Hepatocyte (in vitro differentiated cells): Measurements from ENCODE around the gene HBG1. TPM values are rescaled to one million over a fixed set of nuclear protein-coding genes. Genes with fewer than 3 reads are reported as not detected.
"Not testable (repeated sequence)": the region's sequence is repeated elsewhere in the genome, so short reads cannot be mapped to it uniquely, and the experiment has no call there.

Experiments used
- DNase-seq: peaks from one replicate; pipeline ENCODE4 v3.0.0-alpha.2; 2016; ENCODE audit warnings: low spot score
- H2AFZ ChIP-seq: fragments of 200-600 bp; sonication (generic); 2 replicates; pipeline ENCODE4 v1.6.0; 2016; ENCODE audit warnings: antibody characterized with exemption, mild to moderate bottlenecking
- H3K27ac ChIP-seq: fragments of 200-600 bp; sonication (generic); 2 replicates; pipeline ENCODE4 v1.5.1; 2016; ENCODE audit warnings: mild to moderate bottlenecking
- H3K27me3 ChIP-seq: fragments of 200-600 bp; sonication (generic); 2 replicates; pipeline ENCODE4 v1.6.1; 2016
- H3K36me3 ChIP-seq: fragments of 200-600 bp; sonication (generic); replicated peaks from 2 replicates; pipeline ENCODE4 v1.5.1; 2016; ENCODE audit warnings: low read depth; ENCODE audit not compliant: insufficient read depth
- H3K4me1 ChIP-seq: fragments of 200-600 bp; sonication (generic); 2 replicates; pipeline ENCODE4 v1.5.1; 2016; ENCODE audit warnings: mild to moderate bottlenecking, moderate library complexity; ENCODE audit not compliant: insufficient read depth
- H3K4me2 ChIP-seq: fragments of 200-600 bp; sonication (generic); 2 replicates; pipeline ENCODE4 v1.6.0; 2016
- H3K4me3 ChIP-seq: fragments of 200-600 bp; sonication (generic); 2 replicates; pipeline ENCODE4 v1.5.1; 2016; ENCODE audit warnings: mild to moderate bottlenecking
- H3K79me2 ChIP-seq: fragments of 200-600 bp; sonication (generic); 2 replicates; pipeline ENCODE4 v1.6.0; 2017; ENCODE audit warnings: mild to moderate bottlenecking
- H3K9me2 ChIP-seq: fragments of 200-600 bp; sonication (generic); replicated peaks from 2 replicates; pipeline ENCODE4 v1.6.0; 2017; ENCODE audit warnings: mild to moderate bottlenecking; ENCODE audit not compliant: insufficient read depth
- H3K9me3 ChIP-seq: fragments of 200-600 bp; sonication (generic); 2 replicates; pipeline ENCODE4 v1.5.1; 2016; ENCODE audit warnings: low read depth, mild to moderate bottlenecking
- H4K20me1 ChIP-seq: fragments of 200-600 bp; sonication (generic); 2 replicates; pipeline ENCODE4 v1.6.0; 2016; ENCODE audit warnings: mild to moderate bottlenecking; ENCODE audit not compliant: insufficient read depth, poor library complexity, severe bottlenecking
- EZH2 ChIP-seq: fragments of 200-600 bp; sonication (generic); IDR thresholded peaks from 2 replicates; pipeline ENCODE4 v1.6.1; 2016; ENCODE audit warnings: antibody characterized with exemption, mild to moderate bottlenecking, borderline replicate concordance
- EZH2phosphoT487 ChIP-seq: fragments of 200-600 bp; sonication (generic); IDR thresholded peaks from one replicate; pipeline ENCODE4 v1.6.1; 2018; ENCODE audit warnings: antibody characterized with exemption, mild to moderate bottlenecking, low read depth, moderate library complexity; ENCODE audit not compliant: unreplicated experiment, severe bottlenecking
- WGBS: methylation state at CpG from one replicate; pipeline ENCODE4 v1.1.6; 2016; ENCODE audit warnings: low lambda C conversion rate; ENCODE audit errors: missing lambda C conversion rate; 5-methylcytosine and 5-hydroxymethylcytosine counted together
- polyA plus RNA-seq: library from polyadenylated mRNA; unstranded; fragments of >200 nt; fragmentation: Nextera tagmentation; extraction: Ambion mirVana; gene quantifications from 2 replicates; pipeline ENCODE4 v1.2.1, GENCODE V29; 2016
- total RNA-seq: library from RNA; depleted of rRNA; stranded (reverse); fragments of >200 nt; gene quantifications from 2 replicates; pipeline ENCODE4 v1.2.3, GENCODE V29; 2014
- TF ChIP-seq, protein P1 (sequence below): fragments of 200-600 bp; sonication (generic); IDR thresholded peaks from 2 replicates; pipeline ENCODE4 v1.5.1; 2016; ENCODE audit warnings: antibody characterized with exemption, mild to moderate bottlenecking; ENCODE audit not compliant: poor library complexity

HBG1 gene
- total and polyA plus RNA-seq, 2 experiments from 2014 or later = not detected

DNA sequence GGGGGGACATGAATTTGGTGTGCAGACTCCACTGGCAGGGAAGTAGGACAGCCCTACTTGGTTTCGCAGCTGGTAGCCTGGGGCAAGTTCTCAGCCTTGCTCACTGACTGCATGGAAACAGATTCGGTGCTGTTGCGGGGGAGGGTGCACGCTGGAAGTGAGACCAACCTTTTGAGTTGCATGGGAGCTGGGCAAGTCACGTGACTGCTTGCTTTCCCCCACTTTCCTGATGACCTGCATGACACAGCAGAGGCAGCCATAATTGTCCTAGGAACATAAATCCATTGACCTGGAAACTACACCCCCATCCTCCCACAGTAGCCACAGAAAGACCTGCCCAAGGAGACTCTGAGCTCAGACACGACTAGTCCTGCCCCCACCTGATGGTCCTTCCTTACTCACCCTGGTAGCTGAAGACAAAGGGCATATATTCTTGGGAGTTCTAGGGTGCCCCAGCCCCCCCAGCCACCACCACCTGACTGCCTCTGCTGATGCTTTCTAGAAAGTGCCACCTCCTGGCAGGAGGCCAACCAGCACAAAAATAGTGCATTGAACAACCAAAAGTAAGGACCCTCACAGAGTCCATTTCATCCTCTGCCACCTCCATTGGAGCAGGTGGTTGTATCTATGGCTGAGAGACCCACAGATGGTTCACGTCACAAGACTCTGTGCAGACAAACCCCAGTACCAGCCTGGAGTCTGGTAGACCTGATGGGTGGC is 9.0 kb upstream of the HBG1 start:
- H3K4me3 ChIP-seq = no peak overlapping the region
- H3K4me2 ChIP-seq = no peak overlapping the region
- H3K9me3 ChIP-seq = no peaks in the 10 kb centered on the region
- WGBS = 65% methylated on average over 7 of the region's 7 CpGs
- no peaks in the 10 kb centered on the region for H3K27me3 ChIP-seq
- peaks cover 3% of the 10 kb centered on the region for H3K9me2 ChIP-seq
- H2AFZ ChIP-seq = no peak overlapping the region
- TF ChIP-seq EZH2phosphoT487 = no peak
- TF ChIP-seq, protein P1, sequence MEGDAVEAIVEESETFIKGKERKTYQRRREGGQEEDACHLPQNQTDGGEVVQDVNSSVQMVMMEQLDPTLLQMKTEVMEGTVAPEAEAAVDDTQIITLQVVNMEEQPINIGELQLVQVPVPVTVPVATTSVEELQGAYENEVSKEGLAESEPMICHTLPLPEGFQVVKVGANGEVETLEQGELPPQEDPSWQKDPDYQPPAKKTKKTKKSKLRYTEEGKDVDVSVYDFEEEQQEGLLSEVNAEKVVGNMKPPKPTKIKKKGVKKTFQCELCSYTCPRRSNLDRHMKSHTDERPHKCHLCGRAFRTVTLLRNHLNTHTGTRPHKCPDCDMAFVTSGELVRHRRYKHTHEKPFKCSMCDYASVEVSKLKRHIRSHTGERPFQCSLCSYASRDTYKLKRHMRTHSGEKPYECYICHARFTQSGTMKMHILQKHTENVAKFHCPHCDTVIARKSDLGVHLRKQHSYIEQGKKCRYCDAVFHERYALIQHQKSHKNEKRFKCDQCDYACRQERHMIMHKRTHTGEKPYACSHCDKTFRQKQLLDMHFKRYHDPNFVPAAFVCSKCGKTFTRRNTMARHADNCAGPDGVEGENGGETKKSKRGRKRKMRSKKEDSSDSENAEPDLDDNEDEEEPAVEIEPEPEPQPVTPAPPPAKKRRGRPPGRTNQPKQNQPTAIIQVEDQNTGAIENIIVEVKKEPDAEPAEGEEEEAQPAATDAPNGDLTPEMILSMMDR = no peak
- no peak for TF ChIP-seq EZH2
- no peaks in the 10 kb centered on the region for H3K4me1 ChIP-seq
- H4K20me1 ChIP-seq = no peaks in the 10 kb centered on the region
- no peaks in the 10 kb centered on the region for H3K36me3 ChIP-seq
- no peak for DNase-seq
- no peaks in the 10 kb centered on the region for H3K79me2 ChIP-seq
- no peak overlapping the region for H3K27ac ChIP-seq

- no peaks in the 10 kb centered on the region for H3K9me3 ChIP-seq
- peaks cover 3% of the 10 kb centered on the region for H3K9me2 ChIP-seq
- TF ChIP-seq EZH2 (no peak), EZH2phosphoT487 (no peak)
- TF ChIP-seq, protein P1 = no peak
- no peak for DNase-seq
- no peaks in the 10 kb centered on the region for H3K27me3 ChIP-seq
- WGBS = 27% methylated on average over 2 of the region's 2 CpGs
- H2AFZ ChIP-seq = no peak overlapping the region
- no peaks in the 10 kb centered on the region for H3K4me1 ChIP-seq
- H3K4me2 ChIP-seq = no peak overlapping the region
- no peaks in the 10 kb centered on the region for H3K79me2 ChIP-seq
- H4K20me1 ChIP-seq = no peaks in the 10 kb centered on the region
- H3K36me3 ChIP-seq = no peaks in the 10 kb centered on the region
- no peak overlapping the region for H3K4me3 ChIP-seq
- H3K27ac ChIP-seq = no peak overlapping the region
Observed at GRCh38 chr11:5257296-5257695, 7.6 kb upstream of the HBG1 start.

DNA sequence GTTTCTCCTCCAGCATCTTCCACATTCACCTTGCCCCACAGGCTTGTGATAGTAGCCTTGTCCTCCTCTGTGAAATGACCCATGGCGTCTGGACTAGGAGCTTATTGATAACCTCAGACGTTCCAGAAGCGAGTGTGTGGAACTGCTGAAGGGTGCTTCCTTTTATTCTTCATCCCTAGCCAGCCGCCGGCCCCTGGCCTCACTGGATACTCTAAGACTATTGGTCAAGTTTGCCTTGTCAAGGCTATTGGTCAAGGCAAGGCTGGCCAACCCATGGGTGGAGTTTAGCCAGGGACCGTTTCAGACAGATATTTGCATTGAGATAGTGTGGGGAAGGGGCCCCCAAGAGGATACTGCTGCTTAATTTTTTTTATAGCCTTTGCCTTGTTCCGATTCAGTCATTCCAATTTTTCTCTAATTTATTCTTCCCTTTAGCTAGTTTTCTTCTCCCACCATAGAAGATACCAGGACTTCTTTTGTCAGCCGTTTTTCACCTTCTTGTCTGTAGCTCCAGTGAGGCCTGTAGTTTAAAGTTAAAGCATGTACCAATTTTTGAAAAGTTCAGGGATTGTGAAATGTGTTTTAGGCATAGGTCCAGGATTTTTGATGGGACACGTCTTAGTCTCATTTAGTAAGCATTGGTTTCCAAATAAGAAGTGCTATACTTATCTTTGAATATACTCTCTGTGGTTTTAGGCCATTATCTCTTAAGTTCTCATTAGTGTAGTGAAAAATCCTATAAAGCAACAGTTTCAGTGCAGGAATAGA is 5.2 kb upstream of the HBG1 start, which contains the start of gene HBG2:
HBG2 (minus strand) TSS at position 136 of the 768 bp plus-strand sequence; CDS start at position 83, 53 bp downstream.
- not testable (repeated sequence) for H4K20me1 ChIP-seq, H3K4me2 ChIP-seq, H3K79me2 ChIP-seq, H3K9me3 ChIP-seq, H3K27me3 ChIP-seq, H3K4me1 ChIP-seq, DNase-seq, H3K4me3 ChIP-seq, H3K27ac ChIP-seq, H3K9me2 ChIP-seq, H2AFZ ChIP-seq, H3K36me3 ChIP-seq
- WGBS = 87% methylated on average over 4 of the region's 9 CpGs

- not testable (repeated sequence) for H3K4me2 ChIP-seq, H3K27me3 ChIP-seq, H3K4me1 ChIP-seq, H3K4me3 ChIP-seq, H3K27ac ChIP-seq, H3K9me3 ChIP-seq, H3K36me3 ChIP-seq, H3K9me2 ChIP-seq, H3K79me2 ChIP-seq, H2AFZ ChIP-seq, DNase-seq, H4K20me1 ChIP-seq
- WGBS = 87% methylated on average over 2 of the region's 2 CpGs
Observed at GRCh38 chr11:5254023-5254422, 4.4 kb upstream of the HBG1 start.

DNA sequence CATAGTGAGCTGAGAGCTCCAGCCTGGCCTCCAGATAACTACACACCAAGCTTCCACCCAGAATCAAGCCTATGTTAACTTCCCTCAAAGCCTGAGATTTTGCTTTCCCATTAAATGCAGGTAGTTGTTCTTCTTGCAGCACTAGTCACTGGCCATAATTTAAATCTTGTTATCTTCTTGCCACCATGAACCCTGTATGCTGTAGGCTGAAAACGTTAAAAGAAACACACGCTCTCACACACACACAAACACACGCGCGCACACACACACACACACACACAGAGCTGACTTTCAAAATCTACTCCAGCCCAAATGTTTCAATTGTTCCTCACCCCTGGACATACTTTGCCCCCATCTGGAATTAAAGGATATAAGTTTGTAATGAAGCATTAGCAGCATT is 3.8 kb upstream of the HBG1 start:
- H3K27me3 ChIP-seq, H3K4me3 ChIP-seq, H3K4me2 ChIP-seq, H4K20me1 ChIP-seq, DNase-seq, H2AFZ ChIP-seq, H3K4me1 ChIP-seq, H3K79me2 ChIP-seq, H3K27ac ChIP-seq, H3K9me3 ChIP-seq, H3K36me3 ChIP-seq, H3K9me2 ChIP-seq: not testable (repeated sequence)
- WGBS = 70% methylated on average over 5 of the region's 5 CpGs
